Endothelial cell of umbilical vein (primary cell): ENCODE results near the gene TADA2B. TPM values are rescaled to one million over a fixed set of nuclear protein-coding genes. Genes with fewer than 3 reads are reported as not detected.

Source experiments
- BruUV-seq: library from RNA; stranded (reverse); fragments of 400-500 nt; replicated peaks from 2 replicates; lab custom pipeline; 2021; lab: Mats Ljungman, UMichigan
- CTCF ChIA-PET: fragments of 300-600, 350-600 bp; sonication (Branson Sonifier 250); formaldehyde crosslinking; loops from one replicate; lab custom pipeline; 2021; ENCODE audit warnings: antibody characterized with exemption, inconsistent platforms; lab: Charles Lee
- POLR2A ChIA-PET: fragments of 300-600, 350-600 bp; sonication (Branson Sonifier 250); formaldehyde crosslinking; loops from one replicate; lab custom pipeline; 2021; ENCODE audit warnings: antibody characterized with exemption, inconsistent platforms; lab: Charles Lee
- DNase-seq: peaks from one replicate; pipeline ENCODE4 v3.0.0-alpha.2; 2011; ENCODE audit warnings: low read depth, low spot score
- FAIRE-seq: peaks from 2 replicates; lab custom pipeline; 2011; peaks lifted over from hg19 to GRCh38; lab: Jason Lieb, UNC
- H2AFZ ChIP-seq: 2 replicates; pipeline ENCODE4 v1.6.0; 2012; ENCODE audit warnings: low read depth, low read length, control low read depth, inconsistent platforms
- H3K27ac ChIP-seq: 2 replicates; pipeline ENCODE4 v1.5.1; 2011; ENCODE audit warnings: low read depth, mild to moderate bottlenecking, control low read depth, low read length, moderate library complexity; ENCODE audit not compliant: insufficient read depth
- H3K27me3 ChIP-seq, 2 experiments: 2 replicates each; pipeline versions ENCODE4 v1.6.0 to v1.6.1; 2011; ENCODE audit warnings: low read length in 2 of 2, mixed read lengths in 1 of 2; ENCODE audit not compliant: control insufficient read depth in 2 of 2, insufficient read depth in 2 of 2
- H3K36me3 ChIP-seq, 2 experiments: 2 replicates in 1 of 2; 3 replicates in 1 of 2; pipeline ENCODE4 v1.5.1; 2011; ENCODE audit warnings: low read length in 2 of 2, mild to moderate bottlenecking in 1 of 2, moderate library complexity in 1 of 2; ENCODE audit not compliant: control insufficient read depth in 2 of 2, insufficient read depth in 2 of 2; ENCODE audit errors: extremely low read depth in 1 of 2
- H3K4me1 ChIP-seq: 3 replicates; pipeline ENCODE4 v1.5.1; 2011; ENCODE audit warnings: mild to moderate bottlenecking, low read length; ENCODE audit not compliant: control insufficient read depth, insufficient read depth; ENCODE audit errors: extremely low read depth
- H3K4me2 ChIP-seq: 2 replicates; pipeline ENCODE4 v1.6.1; 2011; ENCODE audit warnings: low read length, control low read depth, mixed read lengths; ENCODE audit not compliant: insufficient read depth
- H3K4me3 ChIP-seq, 3 experiments: fragments of 200-600 bp in 1 of 3; sonication (generic), shearing (Covaris generic) in 1 of 3; replicated peaks in 1 of 3; 2 replicates each; pipeline ENCODE4 v1.5.1; 2011 to 2016; ENCODE audit warnings: control low read depth in 3 of 3, low read length in 3 of 3, mild to moderate bottlenecking in 2 of 3, inconsistent platforms in 1 of 3, low read depth in 1 of 3, moderate library complexity in 1 of 3; ENCODE audit not compliant: insufficient read depth in 1 of 3
- H3K79me2 ChIP-seq: 2 replicates; pipeline ENCODE4 v1.6.0; 2012; ENCODE audit warnings: low read length, inconsistent platforms; ENCODE audit not compliant: control insufficient read depth, insufficient read depth
- H3K9ac ChIP-seq: replicated peaks from 2 replicates; pipeline ENCODE3; 2011; ENCODE audit warnings: low read length, control low read depth; ENCODE audit not compliant: insufficient read depth; ENCODE audit errors: extremely low read depth
- H3K9me1 ChIP-seq: replicated peaks from 3 replicates; pipeline ENCODE4 v1.6.0; 2011; ENCODE audit warnings: mild to moderate bottlenecking, low read length; ENCODE audit not compliant: control insufficient read depth, insufficient read depth; ENCODE audit errors: extremely low read depth
- H3K9me3 ChIP-seq: replicated peaks from 2 replicates; pipeline ENCODE4 v1.5.1; 2012; ENCODE audit warnings: low read length, inconsistent platforms; ENCODE audit not compliant: control insufficient read depth, insufficient read depth
- H4K20me1 ChIP-seq: replicated peaks from 2 replicates; pipeline ENCODE3; 2011; ENCODE audit warnings: mild to moderate bottlenecking, low read length; ENCODE audit not compliant: control insufficient read depth, insufficient read depth; ENCODE audit errors: extremely low read depth
- EZH2 ChIP-seq: IDR thresholded peaks from 2 replicates; pipeline ENCODE4 v1.6.1; 2012; ENCODE audit warnings: borderline replicate concordance, low read depth, mild to moderate bottlenecking, moderate library complexity, low read length, inconsistent platforms; ENCODE audit not compliant: severe bottlenecking
- FOS ChIP-seq: IDR thresholded peaks from 2 replicates; pipeline ENCODE4 v1.6.1; 2011; ENCODE audit warnings: mild to moderate bottlenecking, low read length, moderate library complexity, borderline replicate concordance; ENCODE audit not compliant: insufficient read depth
- GATA2 ChIP-seq: IDR thresholded peaks from 2 replicates; pipeline ENCODE4 v1.7.0; 2011; ENCODE audit warnings: low read depth, mild to moderate bottlenecking, moderate library complexity, mixed read lengths, low read length; ENCODE audit not compliant: insufficient read length, insufficient read depth
- JUN ChIP-seq: IDR thresholded peaks from 2 replicates; pipeline ENCODE4 v1.6.1; 2011; ENCODE audit warnings: borderline replicate concordance, low read depth; ENCODE audit not compliant: insufficient read length, insufficient read depth
- MYC ChIP-seq: IDR thresholded peaks from one replicate; pipeline ENCODE4 v1.6.1; 2011; ENCODE audit warnings: mild to moderate bottlenecking, low read depth, low read length
- POLR2A ChIP-seq: IDR thresholded peaks from 2 replicates; pipeline ENCODE4 v1.6.1; 2012; ENCODE audit warnings: low read depth, mild to moderate bottlenecking, control low read depth, low read length
- POLR2AphosphoS5 ChIP-seq: IDR thresholded peaks from 2 replicates; pipeline ENCODE4 v1.6.1; 2012; ENCODE audit warnings: low read depth, mild to moderate bottlenecking, control low read depth, low read length, moderate library complexity; ENCODE audit not compliant: insufficient read depth
- dilution Hi-C: fragments of 300-500 bp; cut with MboI; formaldehyde crosslinking; loops from one replicate; pipeline ENCODE4 v1.15.0; 2019; ENCODE audit warnings: low sequenced_read_pairs; ENCODE audit not compliant: extremely low pct_ligation_motif_present
- intact Hi-C: fragments of 100-400 bp; cut with micrococcal nuclease; formaldehyde crosslinking; loops from one replicate; pipeline ENCODE4 v1.10.0; 2022
- polyA plus RNA-seq, 4 experiments: library from polyadenylated mRNA; depleted of rRNA in 3 of 4; stranded (reverse) in 3 of 4; unstranded in 1 of 4; fragments of >200 nt; gene quantifications; 2 replicates each; pipeline versions ENCODE4 v1.2.1 to v1.2.3, GENCODE V29; 2011 to 2012; ENCODE audit warnings: missing spikeins in 1 of 4
- total RNA-seq: library from RNA; stranded (reverse); gene quantifications from 2 replicates; pipeline ENCODE4 v1.2.3, GENCODE V29; 2021
- TF ChIP-seq, protein P1 (sequence below), 2 donors: IDR thresholded peaks; 1 replicate in 1 of 2; 2 replicates in 1 of 2; pipeline ENCODE4 v1.5.1; 2011; ENCODE audit warnings: low read length in 2 of 2, mild to moderate bottlenecking in 2 of 2, moderate library complexity in 2 of 2, control low read depth in 1 of 2, inconsistent platforms in 1 of 2, low read depth in 1 of 2; ENCODE audit not compliant: insufficient read depth in 1 of 2; ENCODE audit errors: extremely low read depth in 1 of 2
- TF ChIP-seq, protein P2 (sequence below): IDR thresholded peaks from 2 replicates; pipeline ENCODE4 v1.6.1; 2011; ENCODE audit not compliant: insufficient read depth, insufficient read length

The TADA2B gene
- total and polyA plus RNA-seq, 2 donors (not counting 3 experiments of a cell fraction or from before 2014, with no cell fraction given) = 5.5 to 11.5 TPM

DNA sequence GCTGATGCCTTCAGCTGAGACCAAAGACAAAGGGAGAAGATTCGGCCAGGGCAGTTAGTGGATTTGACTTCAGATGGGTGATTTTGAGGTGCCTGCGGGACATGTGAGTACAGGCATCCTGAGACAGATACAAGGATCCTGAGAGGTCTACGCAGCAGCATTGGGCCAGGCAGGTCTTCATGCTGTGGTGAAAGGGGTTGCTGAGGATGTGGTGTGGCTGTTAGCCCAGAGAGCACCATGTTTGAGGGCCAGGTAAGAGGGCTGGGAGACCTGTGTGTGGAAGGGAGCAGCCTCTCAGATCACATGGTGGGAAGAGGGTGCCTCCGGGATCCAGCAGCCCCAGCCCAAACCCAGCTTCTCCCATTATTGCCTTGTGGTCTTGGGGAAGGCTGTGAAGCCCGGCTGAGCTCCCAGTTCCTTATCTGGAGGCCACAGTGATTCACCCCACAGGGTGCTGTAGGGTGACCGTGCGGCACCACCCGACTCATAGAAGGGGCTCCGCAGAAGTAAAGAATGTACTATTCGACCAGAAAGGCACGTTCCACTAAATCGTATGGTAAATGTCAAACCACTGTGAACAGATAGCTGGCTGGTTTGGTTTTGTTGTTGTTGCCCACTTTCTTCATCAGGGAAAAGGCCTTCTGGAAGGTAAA is 27.7 kb upstream of the TADA2B start:
- H2AFZ ChIP-seq = no peak overlapping the region
- no peaks in the 10 kb centered on the region for H3K9me3 ChIP-seq
- H3K27ac ChIP-seq = no peak overlapping the region
- H3K4me1 ChIP-seq = no peaks in the 10 kb centered on the region
- H3K79me2 ChIP-seq = no peaks in the 10 kb centered on the region
- H4K20me1 ChIP-seq = no peaks in the 10 kb centered on the region
- dilution Hi-C loops (no loop called here), intact Hi-C loops (no loop called here)
- no TSS peak for BruUV-seq
- ChIA-PET POLR2A (no interaction called here), CTCF (no interaction called here)
- FAIRE-seq (no peak), DNase-seq (no peak)
- H3K9me1 ChIP-seq = no peaks in the 10 kb centered on the region
- H3K36me3 ChIP-seq = peaks cover 3 to 19% of the 10 kb centered on the region in 2 experiments
- no peak overlapping the region for H3K4me3 ChIP-seq
- H3K9ac ChIP-seq = no peak overlapping the region
- no peaks in the 10 kb centered on the region for H3K27me3 ChIP-seq
- TF ChIP-seq JUN = no peak
- TF ChIP-seq EZH2 = no peak
- TF ChIP-seq, protein P1, sequence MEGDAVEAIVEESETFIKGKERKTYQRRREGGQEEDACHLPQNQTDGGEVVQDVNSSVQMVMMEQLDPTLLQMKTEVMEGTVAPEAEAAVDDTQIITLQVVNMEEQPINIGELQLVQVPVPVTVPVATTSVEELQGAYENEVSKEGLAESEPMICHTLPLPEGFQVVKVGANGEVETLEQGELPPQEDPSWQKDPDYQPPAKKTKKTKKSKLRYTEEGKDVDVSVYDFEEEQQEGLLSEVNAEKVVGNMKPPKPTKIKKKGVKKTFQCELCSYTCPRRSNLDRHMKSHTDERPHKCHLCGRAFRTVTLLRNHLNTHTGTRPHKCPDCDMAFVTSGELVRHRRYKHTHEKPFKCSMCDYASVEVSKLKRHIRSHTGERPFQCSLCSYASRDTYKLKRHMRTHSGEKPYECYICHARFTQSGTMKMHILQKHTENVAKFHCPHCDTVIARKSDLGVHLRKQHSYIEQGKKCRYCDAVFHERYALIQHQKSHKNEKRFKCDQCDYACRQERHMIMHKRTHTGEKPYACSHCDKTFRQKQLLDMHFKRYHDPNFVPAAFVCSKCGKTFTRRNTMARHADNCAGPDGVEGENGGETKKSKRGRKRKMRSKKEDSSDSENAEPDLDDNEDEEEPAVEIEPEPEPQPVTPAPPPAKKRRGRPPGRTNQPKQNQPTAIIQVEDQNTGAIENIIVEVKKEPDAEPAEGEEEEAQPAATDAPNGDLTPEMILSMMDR (IDR thresholded peaks at IDR 0.05; ENCODE audit: extremely low read depth in 1 of 2, insufficient read depth in 1 of 2, low read depth in 1 of 2, low read length in 2 of 2) = no peak
- no peak for TF ChIP-seq GATA2
- TF ChIP-seq MYC = no peak
- TF ChIP-seq POLR2AphosphoS5 = no peak
- no peak for TF ChIP-seq FOS
- no peak for TF ChIP-seq POLR2A
- TF ChIP-seq, protein P2, sequence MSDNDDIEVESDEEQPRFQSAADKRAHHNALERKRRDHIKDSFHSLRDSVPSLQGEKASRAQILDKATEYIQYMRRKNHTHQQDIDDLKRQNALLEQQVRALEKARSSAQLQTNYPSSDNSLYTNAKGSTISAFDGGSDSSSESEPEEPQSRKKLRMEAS = no peak
- H3K4me2 ChIP-seq = no peak overlapping the region
